ENCODE measurements around the gene FETUB. TPM values are rescaled to one million over a fixed set of nuclear protein-coding genes. Genes with fewer than 3 reads are reported as not detected.

Gene FETUB
- total RNA-seq, 6 experiments from 2014 or later: 4.4 to 195 (median 47.9) TPM

DNA sequence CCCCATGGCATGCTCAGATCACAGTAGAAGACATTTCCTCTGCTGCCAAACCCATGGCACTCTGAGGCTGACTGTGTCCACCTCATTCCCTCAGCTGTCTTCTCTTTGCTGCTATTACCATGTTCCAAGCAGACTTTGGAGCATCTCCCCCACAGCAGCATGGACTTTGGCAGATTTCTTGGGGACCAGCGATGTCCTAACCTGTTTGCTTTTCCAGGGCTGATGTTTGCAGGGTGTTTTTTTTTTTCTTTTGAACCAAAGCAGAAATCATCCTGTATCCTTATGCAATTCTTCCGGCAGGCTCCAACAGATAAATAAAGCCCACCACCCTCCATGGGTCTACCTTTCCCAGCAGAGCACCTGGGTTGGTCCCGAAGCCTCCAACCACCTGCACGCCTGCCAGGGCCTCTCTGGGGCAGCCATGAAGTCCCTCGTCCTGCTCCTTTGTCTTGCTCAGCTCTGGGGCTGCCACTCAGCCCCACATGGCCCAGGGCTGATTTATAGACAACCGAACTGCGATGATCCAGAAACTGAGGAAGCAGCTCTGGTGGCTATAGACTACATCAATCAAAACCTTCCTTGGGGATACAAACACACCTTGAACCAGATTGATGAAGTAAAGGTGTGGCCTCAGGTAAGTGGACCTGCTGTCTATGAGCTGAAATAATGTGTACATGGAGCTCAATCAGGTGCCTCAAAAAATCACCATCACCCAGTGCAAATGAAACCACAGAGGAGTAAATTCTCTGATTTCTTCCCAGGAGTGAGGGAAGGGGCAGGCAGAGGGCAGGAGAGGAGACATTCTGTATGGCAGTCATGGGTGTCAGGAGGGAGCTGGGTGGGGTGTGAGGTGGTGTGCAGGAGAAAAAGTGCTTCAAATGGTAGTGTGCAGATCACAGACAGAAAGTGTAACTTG, 27.2 kb upstream of the FETUB start, which contains the start of gene AHSG:
Gene AHSG (plus strand): TSS at position 340 of the 916 bp plus-strand sequence. CDS start 82 bp downstream, at position 422.
- Histone ChIP-seq H3K27ac (peak within 1 kb of the TSS; percentile 77 to 86 (median 82)), H3K4me3 (peak within 1 kb of the TSS; percentile 38 to 61 (median 52)), H3K36me3 (peaks cover 0 to 23% (median 3%) of the 10 kb centered on the region in 4 donors), H3K9me3 (no peaks in the 10 kb centered on the region), H3K4me1 (peaks cover 2 to 61% (median 28%) of the 10 kb centered on the region in 4 donors), H3K27me3 (no peaks in the 10 kb centered on the region)
- WGBS (ENCODE audit: insufficient coverage, low coverage, low lambda C conversion rate, missing lambda C conversion rate): 10% methylated on average over 5 of the region's 7 CpGs
- intact Hi-C loops (cut with DNase I): no loop called here
- peak; percentile 70 for TF ChIP-seq POLR2A (IDR thresholded peaks at IDR 0.05)
- TF ChIP-seq, protein P1, sequence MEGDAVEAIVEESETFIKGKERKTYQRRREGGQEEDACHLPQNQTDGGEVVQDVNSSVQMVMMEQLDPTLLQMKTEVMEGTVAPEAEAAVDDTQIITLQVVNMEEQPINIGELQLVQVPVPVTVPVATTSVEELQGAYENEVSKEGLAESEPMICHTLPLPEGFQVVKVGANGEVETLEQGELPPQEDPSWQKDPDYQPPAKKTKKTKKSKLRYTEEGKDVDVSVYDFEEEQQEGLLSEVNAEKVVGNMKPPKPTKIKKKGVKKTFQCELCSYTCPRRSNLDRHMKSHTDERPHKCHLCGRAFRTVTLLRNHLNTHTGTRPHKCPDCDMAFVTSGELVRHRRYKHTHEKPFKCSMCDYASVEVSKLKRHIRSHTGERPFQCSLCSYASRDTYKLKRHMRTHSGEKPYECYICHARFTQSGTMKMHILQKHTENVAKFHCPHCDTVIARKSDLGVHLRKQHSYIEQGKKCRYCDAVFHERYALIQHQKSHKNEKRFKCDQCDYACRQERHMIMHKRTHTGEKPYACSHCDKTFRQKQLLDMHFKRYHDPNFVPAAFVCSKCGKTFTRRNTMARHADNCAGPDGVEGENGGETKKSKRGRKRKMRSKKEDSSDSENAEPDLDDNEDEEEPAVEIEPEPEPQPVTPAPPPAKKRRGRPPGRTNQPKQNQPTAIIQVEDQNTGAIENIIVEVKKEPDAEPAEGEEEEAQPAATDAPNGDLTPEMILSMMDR (IDR thresholded peaks at IDR 0.05): no peak
- DNase-seq: peak; percentile 42 to 87 (median 77)
- ATAC-seq: peak; percentile 53 to 75 (median 64)

DNA sequence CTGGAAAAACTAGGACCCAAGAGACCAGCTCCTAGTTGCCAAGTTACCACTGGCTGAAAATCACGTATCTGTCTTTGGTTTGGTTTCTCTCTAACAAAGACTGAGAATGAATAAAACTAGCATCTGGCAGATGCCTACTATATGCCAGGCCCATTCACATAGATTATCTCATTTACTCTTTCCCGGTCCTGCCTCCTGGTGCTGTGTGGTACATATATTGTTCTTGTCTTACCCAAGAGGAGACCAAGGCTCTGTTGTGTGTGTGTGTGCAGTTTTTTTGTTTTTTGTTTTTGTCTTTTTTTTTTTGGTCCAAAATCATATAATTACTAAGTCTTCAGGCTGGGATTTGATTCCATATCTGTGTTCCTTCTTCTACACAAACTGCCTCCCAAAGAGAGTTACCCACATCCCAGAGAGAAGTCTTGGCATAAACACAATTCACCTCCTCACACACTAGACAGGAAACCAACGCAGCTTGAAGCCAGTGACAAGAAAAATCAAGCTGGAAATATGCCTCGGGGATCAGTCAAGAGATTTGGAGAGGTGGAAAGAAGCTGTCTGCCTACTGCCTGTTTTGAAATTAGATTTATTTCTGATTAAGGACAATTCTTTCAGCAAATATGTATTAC, 26.4 kb upstream of the FETUB start:
- Histone ChIP-seq H3K36me3 (peaks cover 0 to 31% (median 7%) of the 10 kb centered on the region in 4 donors), H3K4me1 (peaks cover 2 to 57% (median 27%) of the 10 kb centered on the region in 4 donors), H3K4me3 (peak overlapping the region; percentile 38 to 61 (median 52)), H3K9me3 (no peaks in the 10 kb centered on the region), H3K27me3 (no peaks in the 10 kb centered on the region), H3K27ac (peak overlapping the region; percentile 77 to 86 (median 82))
- DNase-seq (no peak), ATAC-seq (no peak)
- 18% methylated on average over 4 of the region's 4 CpGs for WGBS (ENCODE audit: insufficient coverage, low coverage, low lambda C conversion rate, missing lambda C conversion rate)
- TF ChIP-seq POLR2A (IDR thresholded peaks at IDR 0.05): no peak
- intact Hi-C loops (cut with DNase I): no loop called here

DNA sequence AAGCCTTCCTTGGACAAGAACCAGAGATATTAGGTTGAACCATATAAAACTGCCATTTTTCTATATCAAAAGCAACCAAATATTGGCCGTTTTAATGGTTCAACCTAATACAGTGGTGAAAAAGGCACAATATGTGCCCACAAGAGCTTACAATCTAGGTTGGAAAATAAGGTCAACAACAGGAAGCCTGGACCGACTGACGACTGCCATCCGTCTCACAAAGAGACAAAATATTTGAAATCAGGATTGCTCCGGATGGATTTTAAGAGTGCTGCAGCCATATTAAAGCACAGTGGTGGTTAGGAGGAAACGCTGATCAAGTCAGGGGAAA, 26.0 kb upstream of the FETUB start:
- intact Hi-C loops (cut with DNase I): no loop called here
- Histone ChIP-seq H3K36me3 (peaks cover 0 to 35% (median 9%) of the 10 kb centered on the region in 4 donors), H3K9me3 (no peaks in the 10 kb centered on the region), H3K4me3 (peak overlapping the region; percentile 38 to 61 (median 52)), H3K27ac (peak overlapping the region; percentile 77 to 86 (median 82)), H3K4me1 (peaks cover 2 to 52% (median 25%) of the 10 kb centered on the region in 4 donors), H3K27me3 (no peaks in the 10 kb centered on the region)
- 9% methylated on average over 6 of the region's 6 CpGs for WGBS (ENCODE audit: insufficient coverage, low coverage, low lambda C conversion rate, missing lambda C conversion rate)
- ATAC-seq (no peak), DNase-seq (no peak)
- no peak for TF ChIP-seq POLR2A (IDR thresholded peaks at IDR 0.05)
- TF ChIP-seq, protein P1 (IDR thresholded peaks at IDR 0.05): no peak

DNA sequence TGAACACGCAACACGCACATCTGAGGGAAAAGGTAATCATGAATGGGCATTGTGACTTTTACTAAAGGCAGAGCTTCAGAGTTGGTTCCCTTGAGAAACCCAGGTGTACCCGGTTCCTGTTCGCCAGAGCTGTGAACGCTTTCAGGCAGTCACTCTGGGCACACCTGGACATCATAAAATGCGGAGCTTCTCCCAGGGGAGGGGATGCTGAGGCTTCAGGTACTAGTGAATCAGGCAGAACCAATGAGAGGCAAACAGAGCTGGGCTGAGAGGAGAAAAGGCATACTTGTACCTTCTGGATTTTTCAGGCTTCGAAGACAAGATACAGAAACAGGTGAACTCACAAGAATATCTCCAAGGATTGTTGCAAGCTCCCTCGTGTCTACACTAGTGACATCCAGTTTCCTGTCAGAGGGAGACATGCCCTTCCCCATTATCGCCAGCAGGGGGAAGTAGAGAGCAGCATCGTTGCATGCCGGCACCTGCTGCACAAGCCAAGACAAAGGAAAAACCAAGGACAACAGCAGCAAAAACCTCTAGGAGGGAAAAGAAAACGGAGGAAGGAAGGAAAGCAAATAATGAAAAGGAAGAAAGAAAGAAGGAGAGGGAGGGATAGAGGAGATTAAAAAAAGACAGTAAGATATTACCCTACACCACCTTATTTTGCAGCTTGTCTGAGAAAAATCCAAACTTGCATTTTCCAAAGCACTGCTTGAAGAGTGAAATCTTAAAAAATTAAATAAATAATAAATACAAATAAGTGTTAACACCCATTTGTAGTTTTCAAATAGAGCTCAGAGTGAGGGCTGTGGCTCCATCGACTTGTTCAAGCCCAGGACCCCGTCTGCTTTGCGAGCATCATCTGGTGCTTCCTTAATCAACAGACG, 25.4 kb upstream of the FETUB start:
- Histone ChIP-seq H3K4me3 (peak overlapping the region; percentile 38 to 61 (median 52)), H3K4me1 (peaks cover 2 to 51% (median 22%) of the 10 kb centered on the region in 4 donors), H3K27ac (peak overlapping the region; percentile 77 to 86 (median 82)), H3K9me3 (no peaks in the 10 kb centered on the region), H3K27me3 (no peaks in the 10 kb centered on the region), H3K36me3 (peaks cover 0 to 41% (median 13%) of the 10 kb centered on the region in 4 donors)
- ATAC-seq (peak; percentile 59 to 76 (median 66)), DNase-seq (peak; percentile 63 to 83 (median 80))
- intact Hi-C loops (cut with DNase I): loop anchor here in 1 of 2 donors (5.0 kb wide), 1 partner anchor 142 kb away; no protein-coding TSS in a partner anchor
- WGBS (ENCODE audit: insufficient coverage, low coverage, low lambda C conversion rate, missing lambda C conversion rate): 15% methylated on average over 16 of the region's 16 CpGs
- TF ChIP-seq, protein P1 (IDR thresholded peaks at IDR 0.05): peak; percentile 89 to 99 (median 98)
- TF ChIP-seq POLR2A (IDR thresholded peaks at IDR 0.05): no peak
